GM18951 (cell line): Measurements from ENCODE around the gene POR.

Experiments used
- POLR2A ChIP-seq: IDR thresholded peaks from 4 replicates; pipeline ENCODE4 v1.6.1; 2011; ENCODE audit warnings: mild to moderate bottlenecking; ENCODE audit not compliant: insufficient read length, insufficient read depth; ENCODE audit errors: extremely low read depth
- in situ Hi-C: fragments of 300-500 bp; cut with MboI; formaldehyde crosslinking; loops from one replicate; pipeline ENCODE4 v1.12.0; 2022; ENCODE audit warnings: low sequenced_read_pairs, mixed read lengths, inconsistent platforms; ENCODE audit not compliant: unreplicated experiment

Gene POR

GRCh38 chr7:75971961-75972763 lies 57.2 kb downstream of the POR start:
- in situ Hi-C loops: no loop called here
- TF ChIP-seq POLR2A: no peak

GRCh38 chr7:75977743-75978142 lies 62.8 kb downstream of the POR start:
- in situ Hi-C loops: no loop called here
- no peak for TF ChIP-seq POLR2A

- in situ Hi-C loops: no loop called here
Measured at GRCh38 chr7:75979759-75980429, 64.9 kb downstream of the POR start.

GRCh38 chr7:75980430-75981202 lies 65.7 kb downstream of the POR start:
- in situ Hi-C loops: no loop called here
- TF ChIP-seq POLR2A: no peak

More at GRCh38 chr7:75979759-75980429, 64.9 kb downstream of the POR start:
- TF ChIP-seq POLR2A: no peak

GRCh38 chr7:75981203-75981452 lies 66.2 kb downstream of the POR start:
- in situ Hi-C loops: no loop called here
- TF ChIP-seq POLR2A: no peak

- in situ Hi-C loops: no loop called here
- no peak for TF ChIP-seq POLR2A
Measured at GRCh38 chr7:75981453-75982305, 66.7 kb downstream of the POR start.

GRCh38 chr7:75982306-75983064 lies 67.5 kb downstream of the POR start:
- no peak for TF ChIP-seq POLR2A
- in situ Hi-C loops: no loop called here

- in situ Hi-C loops: no loop called here
- no peak for TF ChIP-seq POLR2A
Measured at GRCh38 chr7:75983471-75984129, 68.6 kb downstream of the POR start.

- TF ChIP-seq POLR2A: no peak
- in situ Hi-C loops: no loop called here
Measured at GRCh38 chr7:75984130-75985008, 69.4 kb downstream of the POR start.

GRCh38 chr7:75985009-75985517 lies 70.1 kb downstream of the POR start:
- no peak for TF ChIP-seq POLR2A
- in situ Hi-C loops: no loop called here

GRCh38 chr7:75985518-75986146 lies 70.7 kb downstream of the POR start:
- in situ Hi-C loops: no loop called here

More at GRCh38 chr7:75985518-75986146, 70.7 kb downstream of the POR start:
- TF ChIP-seq POLR2A: no peak
